Fibroblast of lung (primary cell): ENCODE data around the gene DENND4B.

Experiments
- EZH2 ChIP-seq: IDR thresholded peaks from 2 replicates; pipeline ENCODE4 v1.5.1; 2012; ENCODE audit warnings: low read length, control low read depth, mild to moderate bottlenecking; ENCODE audit errors: missing control alignments
- TF ChIP-seq, protein P1 (sequence below), 2 donors: IDR thresholded peaks in 1 of 2; conservative IDR thresholded peaks in 1 of 2; 1 replicate in 1 of 2; 2 replicates in 1 of 2; pipeline ENCODE4 v1.5.1; 2011 to 2012; ENCODE audit warnings: low read length in 2 of 2, control low read depth in 1 of 2, inconsistent platforms in 1 of 2, low read depth in 1 of 2, mild to moderate bottlenecking in 1 of 2

DNA sequence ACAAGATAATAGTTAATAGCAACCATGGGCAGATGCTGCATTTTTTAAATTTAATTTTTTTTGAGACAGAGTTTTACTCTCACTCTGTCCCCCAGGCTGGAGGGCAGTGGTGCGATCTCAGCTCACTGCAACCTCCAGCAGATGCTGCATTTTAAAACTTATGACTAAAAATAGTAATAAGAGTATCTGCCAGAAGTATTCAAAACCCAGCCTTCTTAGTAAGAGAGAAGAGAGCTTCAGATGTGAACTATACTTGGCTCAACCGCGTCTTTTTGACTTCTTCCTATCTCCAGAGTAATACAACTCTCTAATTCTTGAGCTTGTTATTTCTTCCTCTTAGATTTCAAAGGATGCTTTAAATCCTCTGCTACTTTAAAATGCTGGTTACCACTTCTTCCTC lies 48.7 kb upstream of the DENND4B start:
- TF ChIP-seq, protein P1, sequence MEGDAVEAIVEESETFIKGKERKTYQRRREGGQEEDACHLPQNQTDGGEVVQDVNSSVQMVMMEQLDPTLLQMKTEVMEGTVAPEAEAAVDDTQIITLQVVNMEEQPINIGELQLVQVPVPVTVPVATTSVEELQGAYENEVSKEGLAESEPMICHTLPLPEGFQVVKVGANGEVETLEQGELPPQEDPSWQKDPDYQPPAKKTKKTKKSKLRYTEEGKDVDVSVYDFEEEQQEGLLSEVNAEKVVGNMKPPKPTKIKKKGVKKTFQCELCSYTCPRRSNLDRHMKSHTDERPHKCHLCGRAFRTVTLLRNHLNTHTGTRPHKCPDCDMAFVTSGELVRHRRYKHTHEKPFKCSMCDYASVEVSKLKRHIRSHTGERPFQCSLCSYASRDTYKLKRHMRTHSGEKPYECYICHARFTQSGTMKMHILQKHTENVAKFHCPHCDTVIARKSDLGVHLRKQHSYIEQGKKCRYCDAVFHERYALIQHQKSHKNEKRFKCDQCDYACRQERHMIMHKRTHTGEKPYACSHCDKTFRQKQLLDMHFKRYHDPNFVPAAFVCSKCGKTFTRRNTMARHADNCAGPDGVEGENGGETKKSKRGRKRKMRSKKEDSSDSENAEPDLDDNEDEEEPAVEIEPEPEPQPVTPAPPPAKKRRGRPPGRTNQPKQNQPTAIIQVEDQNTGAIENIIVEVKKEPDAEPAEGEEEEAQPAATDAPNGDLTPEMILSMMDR (conservative IDR thresholded peaks at IDR 0.05 in 1 of 2, IDR thresholded peaks at IDR 0.05 in 1 of 2; ENCODE audit: low read depth in 1 of 2, low read length in 2 of 2): no peak
- no peak for TF ChIP-seq EZH2
